NOMO-1 treated with dmso at 0.1 percent for 144 hours (cell line): ENCODE measurements around the gene SNRPA.
"Not testable (repeated sequence)": the region's sequence is repeated elsewhere in the genome, so short reads cannot be mapped to it uniquely, and the experiment has no call there.

Experiments
- DNase-seq: peaks from one replicate; lab custom pipeline; 2025; ENCODE audit not compliant: unreplicated experiment; lab: John Stamatoyannopoulos, UW

The SNRPA gene

DNA sequence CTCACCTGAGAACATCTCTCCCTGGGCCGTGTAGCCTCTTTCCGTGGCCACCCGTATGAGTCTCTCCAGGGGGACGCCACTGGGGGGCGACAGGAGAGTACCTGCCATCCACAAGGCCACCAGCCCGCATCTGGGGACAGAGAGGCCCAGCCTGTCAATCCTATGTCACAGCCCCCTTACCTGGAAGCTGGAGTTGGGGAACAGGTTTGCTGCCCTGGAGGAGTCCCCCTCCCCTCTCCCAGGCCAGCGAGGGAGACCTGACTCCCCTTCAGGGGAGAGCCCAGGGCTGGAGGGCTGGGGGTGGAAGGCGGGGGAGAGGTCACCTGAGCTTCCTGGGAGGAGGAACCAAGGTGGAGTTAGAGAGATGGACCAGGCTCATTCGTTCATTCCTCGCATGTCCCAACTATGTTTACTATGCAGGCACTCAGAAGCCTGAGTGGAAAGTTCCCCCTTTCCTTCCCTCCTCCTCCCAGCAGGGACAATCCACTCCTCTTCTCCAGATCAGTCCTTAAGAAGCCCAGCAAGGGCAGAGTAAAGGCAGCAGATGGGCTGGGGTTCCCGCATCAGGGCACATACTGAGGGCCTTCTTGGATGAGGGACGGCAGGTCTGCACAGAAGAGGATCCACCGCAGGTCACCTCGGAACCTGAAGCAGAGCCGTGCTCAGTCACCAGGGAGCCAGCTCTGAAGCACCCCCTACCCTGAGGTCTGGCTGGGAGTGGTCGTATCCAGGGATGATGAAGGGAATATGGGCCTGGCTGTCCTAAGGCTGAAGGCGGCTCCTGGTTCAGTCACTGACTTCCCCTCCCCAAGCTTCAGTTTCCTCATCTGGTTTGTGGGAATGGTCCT, 6.2 kb upstream of the SNRPA start:
- DNase-seq, result no peak

DNA sequence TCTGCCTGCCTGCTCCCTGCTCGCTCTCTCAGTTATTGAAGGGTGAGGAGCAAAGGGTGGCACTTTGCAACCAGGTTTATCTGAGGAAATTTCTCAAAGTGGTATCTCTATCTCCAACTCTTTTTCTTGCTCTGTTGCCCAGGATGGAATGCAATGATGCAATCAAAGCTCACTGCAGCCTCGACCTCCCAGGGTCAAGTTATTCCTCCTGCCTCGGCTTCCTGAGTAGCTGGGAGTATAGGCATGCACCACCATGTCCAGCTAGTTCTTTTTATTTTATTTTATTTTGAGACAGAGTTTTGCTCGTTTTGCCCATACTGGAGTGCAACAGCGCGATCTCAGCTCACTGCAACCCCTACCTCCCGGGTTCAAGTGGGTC, 5.6 kb upstream of the SNRPA start:
- DNase-seq, result no peak

DNA sequence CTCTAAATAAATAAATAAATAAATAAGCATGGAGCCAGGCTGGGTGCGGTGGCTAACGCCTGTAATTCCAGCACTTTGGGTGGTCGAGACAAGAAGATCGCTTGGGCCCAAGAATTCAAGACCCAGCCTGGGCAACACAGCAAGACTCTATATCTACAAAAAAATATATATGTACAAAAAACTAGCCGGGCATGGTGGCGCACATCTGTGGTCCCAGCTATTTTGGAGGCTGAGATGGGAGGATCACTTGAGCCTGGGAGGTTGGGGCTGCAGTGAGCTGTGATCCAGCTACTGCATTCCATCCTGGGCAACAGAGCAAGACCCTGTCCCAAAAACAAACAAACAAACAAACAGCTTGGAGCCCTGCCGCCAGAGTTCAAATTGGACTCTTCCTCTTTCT, 3.5 kb upstream of the SNRPA start:
- no peak for DNase-seq

DNA sequence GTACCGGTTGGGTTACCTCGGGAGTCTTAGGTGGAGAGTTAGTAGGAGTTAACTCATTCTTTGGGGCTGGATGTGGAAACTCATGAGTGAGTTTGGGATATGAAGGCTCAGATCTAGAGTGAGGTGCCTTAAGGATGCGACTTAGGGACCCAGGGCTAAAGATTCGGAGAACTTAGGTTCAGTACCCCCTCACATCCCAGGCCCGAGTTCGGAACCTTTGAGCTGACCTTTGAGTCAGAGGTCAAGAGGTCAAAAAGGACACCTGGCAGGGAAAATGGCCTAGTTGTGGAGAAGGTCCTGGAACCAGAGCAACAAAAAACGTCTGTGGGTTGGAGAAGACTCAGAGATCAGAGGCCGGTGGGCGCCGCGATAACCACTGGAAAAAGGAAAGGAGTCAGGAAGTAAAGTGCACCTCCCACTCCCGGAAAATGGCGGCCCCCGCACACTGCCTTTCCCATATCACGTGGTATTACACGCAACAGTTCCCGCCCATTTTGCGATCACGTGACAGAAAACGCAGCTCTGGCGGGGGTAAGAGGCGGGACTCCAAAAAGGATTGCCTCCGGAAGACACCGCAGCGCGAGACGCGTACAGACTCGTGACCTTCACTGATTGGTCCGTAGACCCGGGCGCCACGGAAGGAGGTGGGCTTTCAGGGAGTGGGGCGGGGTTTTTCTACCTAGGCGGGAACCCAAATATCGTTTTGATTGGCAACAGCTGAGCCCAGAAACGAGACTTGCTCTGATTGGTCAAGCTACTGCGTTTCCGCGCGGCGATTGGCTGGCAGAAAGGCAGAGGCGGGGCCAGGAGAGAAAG, 737 bp upstream of the SNRPA start, which contains the start of gene ACTMAP:
TSS of gene ACTMAP (minus strand) at position 420 of the 816 bp plus-strand sequence. CDS start 674 bp downstream, outside the sequence.
- peak; percentile 98 for DNase-seq

DNA sequence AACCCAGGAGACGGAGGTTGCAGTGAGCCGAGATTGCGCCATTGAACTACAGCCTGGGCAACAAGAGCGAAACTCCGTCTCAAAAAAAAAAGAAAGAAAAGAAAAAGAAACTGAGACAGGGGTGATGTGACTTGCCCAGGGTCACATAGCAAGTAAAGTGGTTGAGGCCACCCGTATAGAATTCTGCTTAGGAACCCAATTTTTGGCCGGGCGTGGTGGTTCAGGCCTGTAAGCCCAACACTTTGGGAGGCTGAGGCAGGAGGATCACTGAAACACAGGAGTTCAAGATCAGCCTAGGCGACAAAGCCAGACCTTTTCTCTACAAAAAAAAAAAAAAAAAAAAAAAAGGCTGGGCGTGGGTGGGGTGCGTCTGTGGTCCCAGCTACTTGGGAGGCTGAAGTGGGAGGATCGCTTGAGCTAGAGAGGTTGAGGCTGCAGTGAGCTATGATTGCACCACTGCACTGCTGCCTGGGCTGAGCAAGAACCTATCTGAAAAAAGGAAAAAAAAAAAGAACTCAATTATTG, 1.3 kb downstream of the SNRPA start:
- no peak for DNase-seq

DNA sequence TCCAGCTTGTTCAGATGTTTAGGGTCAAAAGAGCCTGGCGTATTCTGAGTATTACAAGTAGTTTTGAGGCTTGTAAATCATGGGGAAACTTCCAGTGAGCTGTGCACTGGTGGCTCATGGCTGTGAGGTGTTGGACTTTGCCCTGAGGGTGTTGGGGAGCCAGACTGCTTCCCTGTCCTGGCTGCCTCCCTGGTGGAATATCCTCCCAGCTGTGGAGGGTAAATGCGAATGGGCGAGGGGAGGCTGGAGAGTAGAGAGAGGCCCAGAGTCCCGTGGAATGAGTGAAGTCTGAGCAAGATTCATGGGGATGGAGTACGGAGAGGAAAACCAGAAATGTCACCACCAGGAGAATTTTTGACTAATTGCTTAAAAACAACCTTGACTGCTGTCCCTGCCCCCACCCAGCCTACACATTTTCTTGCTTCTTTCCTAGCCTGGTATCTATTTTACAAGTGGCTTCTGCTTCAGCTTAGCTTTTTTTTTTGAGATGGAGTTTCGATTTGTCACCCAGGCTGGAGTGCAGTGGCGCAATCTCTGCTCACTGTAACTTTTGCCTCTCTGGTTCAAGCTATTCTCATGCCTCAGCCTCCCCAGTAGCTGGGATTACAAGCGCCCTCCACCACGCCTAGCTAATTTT, 3.7 kb downstream of the SNRPA start:
- peak; percentile 32 for DNase-seq

DNA sequence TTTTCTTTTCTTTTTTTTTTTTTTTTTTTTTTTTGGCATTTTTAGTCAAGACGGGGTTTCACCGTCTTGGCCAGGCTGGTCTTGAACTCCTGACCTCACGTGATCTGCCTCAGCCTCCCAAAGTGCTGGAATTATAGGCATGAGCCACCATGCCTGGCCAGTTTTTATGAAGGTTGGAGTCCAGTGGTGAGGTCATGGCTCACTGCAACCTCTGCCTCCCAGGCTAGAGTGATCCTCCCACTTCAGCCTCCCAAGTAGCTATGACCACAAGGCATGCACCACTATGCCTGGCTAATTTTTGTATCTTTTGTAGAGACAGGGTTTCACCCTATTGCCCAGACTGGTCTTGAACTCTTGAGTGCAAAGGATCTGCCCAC, 4.2 kb downstream of the SNRPA start:
- DNase-seq, result no peak

DNA sequence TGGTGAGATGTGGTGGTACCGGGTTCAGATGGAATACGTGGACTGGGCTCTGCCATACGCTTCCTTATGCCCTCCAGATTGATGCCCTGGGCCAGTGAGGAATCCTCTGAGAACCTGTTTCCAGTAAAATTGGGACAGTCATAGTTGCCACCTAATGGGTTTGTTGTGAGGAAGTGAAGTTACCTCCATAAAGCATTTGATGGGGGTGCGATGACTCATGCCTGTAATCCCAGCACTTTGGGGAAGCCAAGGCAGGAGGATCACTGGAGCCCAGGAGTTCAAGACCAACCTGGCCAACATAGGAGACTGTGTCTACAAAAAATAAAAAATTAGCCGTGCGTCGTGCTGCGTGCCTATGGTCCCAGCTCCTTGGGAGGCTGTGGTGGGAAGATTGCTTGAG, 4.8 kb downstream of the SNRPA start:
- DNase-seq, result no peak

DNA sequence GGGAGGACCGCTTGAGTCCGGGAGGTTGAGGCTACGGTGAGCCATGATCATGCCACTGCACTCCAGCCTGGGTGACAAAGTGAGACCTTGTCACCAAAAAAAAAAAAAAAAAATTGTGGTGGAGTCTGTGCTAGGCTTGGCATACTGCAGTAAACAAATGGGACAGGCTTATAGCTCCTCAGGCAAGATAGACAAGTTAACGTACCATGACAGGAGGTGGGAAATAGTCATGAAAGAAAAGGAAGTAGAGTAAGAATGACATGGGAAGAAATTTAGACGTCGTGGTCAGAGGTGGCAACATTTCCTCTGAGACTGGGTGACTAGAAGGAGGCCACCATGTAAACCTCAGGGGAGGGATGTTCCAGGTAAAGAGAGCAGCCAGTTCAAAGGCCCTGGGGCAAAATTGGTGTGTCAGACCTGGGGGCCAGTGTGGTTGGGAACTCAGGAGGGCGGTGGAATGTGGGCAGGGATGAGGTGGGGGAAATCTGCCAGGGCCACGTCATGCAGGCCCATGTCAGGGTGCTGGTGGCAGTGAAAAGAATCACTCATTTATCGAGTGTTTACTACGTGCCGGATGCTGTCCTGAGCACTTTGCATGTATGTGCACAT, 5.6 kb downstream of the SNRPA start:
- DNase-seq, result no peak

DNA sequence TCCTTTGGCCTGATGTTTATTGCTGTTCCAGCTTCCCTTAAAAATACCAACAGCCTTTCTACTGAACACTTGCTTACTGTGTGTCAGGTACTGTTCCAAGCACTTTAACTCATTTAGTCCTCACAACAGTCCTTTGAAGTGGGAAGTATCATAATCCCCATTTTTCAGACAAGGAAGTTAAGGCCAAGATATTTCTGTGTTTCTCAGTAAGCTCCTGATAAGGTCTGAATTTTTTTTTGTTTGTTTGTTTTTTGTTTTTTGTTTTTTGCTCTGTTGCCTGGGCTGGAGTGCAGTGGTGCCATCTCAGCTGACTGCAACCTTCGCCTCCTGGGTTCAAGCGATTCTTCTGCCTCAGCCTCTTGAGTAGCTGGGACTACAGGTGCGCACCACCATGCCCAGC, 7.5 kb downstream of the SNRPA start:
- no peak for DNase-seq

DNA sequence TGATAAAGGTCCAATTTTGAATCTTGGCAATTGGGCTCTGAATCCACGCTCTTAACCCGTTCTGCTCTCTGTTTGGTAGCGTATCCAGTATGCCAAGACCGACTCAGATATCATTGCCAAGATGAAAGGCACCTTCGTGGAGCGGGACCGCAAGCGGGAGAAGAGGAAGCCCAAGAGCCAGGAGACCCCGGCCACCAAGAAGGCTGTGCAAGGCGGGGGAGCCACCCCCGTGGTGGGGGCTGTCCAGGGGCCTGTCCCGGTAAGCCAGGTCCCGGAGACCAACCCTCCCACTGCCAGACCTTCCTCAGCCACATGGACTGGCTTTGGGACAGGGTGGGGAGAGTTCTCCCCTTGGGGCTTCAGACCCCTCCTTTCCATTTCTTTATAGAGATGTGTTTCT, 8.3 kb downstream of the SNRPA start:
- no peak for DNase-seq

DNA sequence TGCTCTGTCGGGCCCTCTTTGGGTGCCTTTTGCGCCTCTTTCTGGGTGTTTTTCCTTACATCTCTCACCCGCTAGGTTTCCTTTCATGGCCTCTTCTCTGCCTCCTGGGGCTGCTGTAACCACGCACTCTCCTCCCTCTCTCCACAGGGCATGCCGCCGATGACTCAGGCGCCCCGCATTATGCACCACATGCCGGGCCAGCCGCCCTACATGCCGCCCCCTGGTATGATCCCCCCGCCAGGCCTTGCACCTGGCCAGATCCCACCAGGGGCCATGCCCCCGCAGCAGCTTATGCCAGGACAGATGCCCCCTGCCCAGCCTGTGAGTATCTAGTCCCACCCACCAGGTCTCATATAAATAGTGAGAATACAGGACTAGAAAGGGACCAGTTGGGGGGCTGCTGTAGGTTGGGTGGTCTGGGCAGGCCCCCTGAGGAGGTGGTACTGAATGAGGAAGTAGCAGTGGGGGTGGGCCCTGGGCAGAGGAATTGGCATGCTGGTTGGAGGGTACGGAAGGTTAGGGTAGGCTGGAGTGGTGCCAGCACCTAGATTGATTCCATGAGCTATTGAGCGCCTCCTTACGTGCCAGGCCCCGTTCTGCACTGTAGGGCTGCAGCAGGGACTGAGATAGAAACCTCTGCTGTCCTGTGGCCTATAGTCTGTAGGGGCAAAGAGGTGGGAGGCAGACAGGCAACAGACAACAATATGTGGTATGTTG, 11.9 kb downstream of the SNRPA start:
- no peak for DNase-seq

DNA sequence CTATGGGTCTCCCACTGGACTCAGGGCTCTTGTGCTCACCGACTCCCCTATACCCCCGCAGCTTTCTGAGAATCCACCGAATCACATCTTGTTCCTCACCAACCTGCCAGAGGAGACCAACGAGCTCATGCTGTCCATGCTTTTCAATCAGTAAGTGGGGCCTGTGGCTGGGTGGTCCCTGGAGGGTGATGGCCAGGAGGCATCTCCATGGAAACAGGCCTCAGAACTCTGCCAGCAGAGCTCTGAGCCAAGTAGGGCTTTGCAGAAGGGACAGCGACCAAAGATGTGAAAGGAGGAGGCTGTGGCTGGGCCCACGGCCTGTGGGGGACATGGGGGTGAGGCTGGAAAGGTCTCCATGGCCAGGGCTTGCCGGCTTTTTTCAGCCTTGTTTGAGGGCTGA, 12.5 kb downstream of the SNRPA start:
- no peak for DNase-seq

DNA sequence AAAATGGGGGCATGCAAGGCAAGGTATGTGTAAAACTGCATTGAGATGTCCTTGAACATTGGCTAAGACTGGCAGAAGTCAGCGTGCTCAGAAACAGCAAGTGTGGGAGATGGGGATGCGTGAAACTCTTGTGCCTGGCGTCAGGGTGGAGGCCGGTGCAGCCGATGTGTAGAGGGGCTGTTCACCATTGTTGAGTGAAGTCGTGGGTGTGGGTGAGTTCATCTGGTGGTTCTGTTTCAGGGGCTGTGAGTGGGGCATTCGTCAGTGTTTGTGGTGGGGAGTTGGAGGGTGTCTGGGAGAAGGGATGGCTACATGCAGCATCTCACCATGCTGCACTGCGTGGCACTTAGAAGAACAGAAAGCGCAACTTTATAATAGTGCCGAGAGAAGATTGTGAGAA, 13.0 kb downstream of the SNRPA start:
- no peak for DNase-seq

DNA sequence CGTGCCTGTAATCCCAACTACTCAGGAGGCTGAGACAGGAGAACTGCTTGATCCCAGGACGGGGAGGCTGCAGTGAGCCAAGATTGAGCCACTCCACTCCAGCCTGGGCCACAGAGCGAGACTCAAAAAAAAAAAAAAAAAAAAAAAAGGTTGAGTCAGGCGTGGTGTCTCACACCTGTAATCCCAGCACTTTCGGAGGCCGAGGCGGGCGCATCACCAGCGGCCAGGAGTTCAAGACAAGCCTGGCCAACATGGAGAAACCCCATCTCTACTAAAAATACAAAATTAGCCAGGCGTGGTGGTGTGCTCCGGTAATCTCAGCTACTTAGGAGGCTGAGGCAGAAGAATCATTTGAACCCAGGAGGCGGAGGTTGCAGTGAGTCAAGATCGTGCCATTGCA, 15.4 kb downstream of the SNRPA start:
- DNase-seq, result not testable (repeated sequence)

DNA sequence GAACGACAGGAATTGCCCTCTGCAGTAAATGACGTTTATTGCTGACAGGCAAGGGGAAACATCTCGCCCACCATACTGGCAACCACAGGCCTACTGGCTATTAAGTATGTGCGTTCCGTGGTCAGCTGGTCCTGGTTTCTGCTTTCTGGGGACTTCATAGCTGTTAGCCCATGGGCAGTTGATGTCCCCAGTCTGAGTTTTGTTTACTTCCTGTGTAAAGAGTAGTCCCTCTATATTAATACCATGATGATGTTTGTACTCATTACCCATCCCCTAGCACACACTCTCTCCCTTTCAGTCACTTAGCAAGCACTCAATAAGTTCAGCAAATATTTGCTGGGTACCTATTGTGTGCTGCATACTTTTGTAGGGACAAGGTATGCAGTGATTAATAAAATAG, 17.9 kb downstream of the SNRPA start:
- no peak for DNase-seq

DNA sequence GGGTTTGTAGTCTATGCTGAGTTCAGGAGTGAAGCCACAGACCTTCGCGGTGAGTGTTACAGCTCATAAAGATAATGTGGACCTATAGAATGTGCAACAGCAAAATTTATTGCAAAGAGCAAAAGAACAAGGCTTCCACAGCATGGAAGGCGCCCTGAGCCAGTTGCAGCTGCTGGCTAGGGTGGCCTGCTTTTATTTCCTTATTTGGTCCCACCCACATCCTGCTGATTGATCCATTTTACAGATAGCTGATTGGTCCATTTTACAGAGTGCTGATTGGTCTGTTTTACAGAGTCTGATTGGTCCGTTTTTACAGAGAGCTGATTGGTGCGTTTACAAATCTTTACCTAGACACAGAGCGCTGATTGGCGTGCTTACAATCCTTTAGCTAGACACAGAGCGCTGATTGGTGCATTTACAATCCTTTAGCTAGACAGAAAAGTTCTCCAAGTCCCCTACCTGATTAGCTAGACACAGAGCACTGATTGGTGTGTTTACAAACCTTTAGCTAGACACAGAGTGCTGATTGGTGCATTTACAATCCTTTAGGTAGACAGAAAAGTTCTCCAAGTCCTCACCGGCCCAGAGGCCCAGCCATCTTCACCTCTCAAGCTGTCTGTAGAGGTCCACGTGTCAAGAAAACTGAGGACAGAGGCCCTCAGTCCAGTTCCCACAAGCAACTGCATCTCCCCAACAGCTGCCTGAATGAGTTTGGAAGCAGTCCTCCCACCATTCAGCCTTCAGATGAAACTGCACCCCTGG, 20.3 kb downstream of the SNRPA start:
- not testable (repeated sequence) for DNase-seq

DNA sequence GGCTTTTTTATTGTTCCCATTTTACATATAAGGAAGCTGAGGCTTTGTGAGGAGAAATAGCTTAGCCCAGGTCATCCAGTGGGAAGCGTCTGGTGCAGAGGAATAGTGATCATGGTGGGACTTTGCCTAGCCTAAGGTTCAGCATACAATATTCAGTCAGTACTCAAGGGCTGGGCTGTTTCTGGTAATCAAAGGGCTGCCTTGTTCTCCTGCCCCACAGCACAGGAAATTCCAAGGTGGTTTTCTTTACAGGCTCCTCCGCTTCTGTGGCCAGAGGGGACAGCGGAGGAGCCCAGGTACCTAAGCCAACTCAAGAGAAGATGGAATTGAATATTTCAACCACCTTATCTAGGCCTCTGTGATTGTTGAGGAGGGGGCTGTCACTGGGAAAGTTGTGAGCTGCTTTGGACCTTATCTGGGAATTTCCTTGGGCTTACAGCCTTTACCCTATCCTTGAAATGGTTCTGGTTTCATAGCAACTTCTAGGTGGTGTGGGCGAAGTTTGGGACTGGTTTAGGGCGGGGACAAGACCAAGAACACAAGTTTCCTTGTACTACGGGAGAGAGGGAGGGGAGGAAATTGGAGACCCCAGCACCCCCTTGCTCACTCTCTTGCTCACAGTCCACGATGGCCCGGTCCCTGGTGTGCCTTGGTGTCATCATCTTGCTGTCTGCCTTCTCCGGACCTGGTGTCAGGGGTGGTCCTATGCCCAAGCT, 24.1 kb downstream of the SNRPA start, which contains the start of gene MIA:
TSS of gene MIA (plus strand) at position 606 of the 716 bp plus-strand sequence. CDS start at position 628, 22 bp downstream.
- DNase-seq, result no peak

DNA sequence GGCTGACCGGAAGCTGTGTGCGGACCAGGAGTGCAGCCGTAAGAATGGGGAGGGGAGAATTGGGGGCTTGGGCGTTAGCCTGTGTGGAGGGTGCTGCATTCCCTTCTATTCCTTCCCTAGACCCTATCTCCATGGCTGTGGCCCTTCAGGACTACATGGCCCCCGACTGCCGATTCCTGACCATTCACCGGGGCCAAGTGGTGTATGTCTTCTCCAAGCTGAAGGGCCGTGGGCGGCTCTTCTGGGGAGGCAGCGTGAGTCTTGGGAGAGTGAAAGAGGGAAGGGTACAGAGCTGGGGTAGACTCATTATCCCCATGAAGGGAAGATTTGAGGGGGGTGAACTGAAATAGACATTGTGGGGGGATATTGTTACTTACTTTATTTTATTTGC, 24.6 kb downstream of the SNRPA start:
- DNase-seq, result no peak
